Spleen (tissue), 11 donors: ENCODE results near the gene KIF1A. TPM values are rescaled to one million over a fixed set of nuclear protein-coding genes. Genes with fewer than 3 reads are reported as not detected.

Experiments used
- DNase-seq: peaks from one replicate; pipeline ENCODE4 v3.0.0-alpha.2; 2020
- H3K27ac ChIP-seq, 8 donors: fragments of 200-600 bp; sonication (generic) in 7 of 8; 1 replicate in 4 of 8; 2 replicates in 4 of 8; pipeline versions ENCODE4 v1.5.0 to v1.8.0; 2016 to 2021; ENCODE audit warnings: inconsistent platforms in 4 of 8, mild to moderate bottlenecking in 4 of 8, moderate library complexity in 1 of 8
- H3K27me3 ChIP-seq, 7 donors: fragments of 200-600 bp; sonication (generic) in 6 of 7; replicated peaks in 1 of 7; 1 replicate in 4 of 7; 2 replicates in 3 of 7; pipeline versions ENCODE4 v1.5.0 to v1.8.0; 2016 to 2021; ENCODE audit warnings: inconsistent platforms in 3 of 7, mild to moderate bottlenecking in 1 of 7
- H3K36me3 ChIP-seq, 6 donors: fragments of 200-600 bp; sonication (generic) in 5 of 6; 1 replicate in 4 of 6; 2 replicates in 2 of 6; pipeline versions ENCODE4 v1.5.0 to v1.8.0; 2016 to 2021; ENCODE audit warnings: inconsistent platforms in 2 of 6
- H3K4me1 ChIP-seq, 6 donors: fragments of 200-600 bp; sonication (generic) in 5 of 6; 1 replicate in 3 of 6; 2 replicates in 3 of 6; pipeline versions ENCODE4 v1.5.0 to v1.8.0; 2016 to 2021; ENCODE audit warnings: inconsistent platforms in 3 of 6
- H3K4me3 ChIP-seq, 8 donors: fragments of 200-600 bp; sonication (generic) in 7 of 8; 1 replicate in 4 of 8; 2 replicates in 4 of 8; pipeline versions ENCODE4 v1.5.0 to v1.8.0; 2016 to 2021; ENCODE audit warnings: inconsistent platforms in 4 of 8, mild to moderate bottlenecking in 4 of 8, moderate library complexity in 2 of 8
- H3K9me3 ChIP-seq, 8 donors: fragments of 200-600 bp; sonication (generic) in 7 of 8; 1 replicate in 4 of 8; 2 replicates in 4 of 8; pipeline versions ENCODE4 v1.5.0 to v1.8.0; 2016 to 2021; ENCODE audit warnings: inconsistent platforms in 4 of 8
- CTCF ChIP-seq, 11 experiments: fragments of 200-600 bp in 7 of 11; fragments of 450-650 bp in 4 of 11; sonication (generic) in 4 of 11; IDR thresholded peaks in 8 of 11; conservative IDR thresholded peaks in 3 of 11; 1 replicate in 7 of 11; 2 replicates in 4 of 11; pipeline versions ENCODE4 v1.4.0 to v1.8.0; 2016 to 2021; ENCODE audit warnings: antibody characterized with exemption in 11 of 11, inconsistent platforms in 4 of 11, mild to moderate bottlenecking in 1 of 11
- POLR2A ChIP-seq, 3 donors: fragments of 450-650 bp; IDR thresholded peaks; one replicate each; pipeline ENCODE4 v1.5.1; 2017; ENCODE audit warnings: antibody characterized with exemption in 3 of 3, mild to moderate bottlenecking in 1 of 3
- POLR2AphosphoS5 ChIP-seq, 3 donors: sonication (generic); formaldehyde crosslinking; IDR thresholded peaks; one replicate each; pipeline ENCODE4 v1.5.1; 2017; ENCODE audit warnings: antibody characterized with exemption in 3 of 3
- WGBS, 5 donors: extraction: QIAGEN DNeasy Blood & Tissue Kit in 3 of 5; methylation state at CpG; one replicate each; pipeline versions ENCODE4 v1.1.5 to v1.1.7; 2013 to 2018; 5-methylcytosine and 5-hydroxymethylcytosine counted together
- intact Hi-C: fragments of 100-400 bp; cut with DNase I; formaldehyde crosslinking; loops from one replicate; pipeline ENCODE4 v1.15.0; 2023; ENCODE audit warnings: low total_unique reads
- polyA plus RNA-seq, 3 donors: library from polyadenylated mRNA; stranded (reverse); fragments of 200-250 nt; gene quantifications; one replicate each; pipeline ENCODE4 v1.2.1, GENCODE V29; 2013
- total RNA-seq, 7 donors: library from RNA; depleted of rRNA in 3 of 7; stranded (reverse); fragments of >200 nt in 3 of 7; fragmentation: NEBNext Ultra II Directional in 4 of 7; extraction: Animal tissue kit (Norgen Biotek cat#: 25700) in 4 of 7; gene quantifications; one replicate each; pipeline versions ENCODE4 v1.1.0 to v1.2.1, GENCODE V29; 2016 to 2021
- donor health status: healthy with polysubstance abuse.
- donor health status: DM: no; HTN: no; CAD: no; lungs with moderate emphysema.
- donor health status: DM: no; HTN: no; CAD: no.
- donor health status: Bipolar disorder and iron deficiency.
- donor health status: healthy.
- donor health status: DM: no; HTN: no; CAD: no.
- donor health status: DM: yes; HTN: yes; CAD: no.

KIF1A gene
- total and polyA plus RNA-seq, 10 donors: 0.02 to 2.0 (median 0.55) TPM; not detected in 1

GRCh38 chr2:240718896-240719490 lies 101.0 kb downstream of the KIF1A start:
- WGBS, 5 donors: 87 to 98% (median 90%) methylated on average over 8 to 25 of the region's 25 CpGs
- H3K27ac ChIP-seq: no peak overlapping the region
- H3K27me3 ChIP-seq: peaks cover 0 to 19% (median 0%) of the 10 kb centered on the region in 7 donors
- intact Hi-C loops: no loop called here
- DNase-seq: no peak
- H3K4me3 ChIP-seq: no peak overlapping the region
- no peaks in the 10 kb centered on the region for H3K36me3 ChIP-seq
- TF ChIP-seq POLR2A (IDR thresholded peaks at IDR 0.05): no peak
- no peak for TF ChIP-seq CTCF (IDR thresholded peaks at IDR 0.05 in 8 of 11, conservative IDR thresholded peaks at IDR 0.05 in 3 of 11)
- no peak for TF ChIP-seq POLR2AphosphoS5 (IDR thresholded peaks at IDR 0.05)
- H3K9me3 ChIP-seq: no peaks in the 10 kb centered on the region
- H3K4me1 ChIP-seq: no peaks in the 10 kb centered on the region

DNA sequence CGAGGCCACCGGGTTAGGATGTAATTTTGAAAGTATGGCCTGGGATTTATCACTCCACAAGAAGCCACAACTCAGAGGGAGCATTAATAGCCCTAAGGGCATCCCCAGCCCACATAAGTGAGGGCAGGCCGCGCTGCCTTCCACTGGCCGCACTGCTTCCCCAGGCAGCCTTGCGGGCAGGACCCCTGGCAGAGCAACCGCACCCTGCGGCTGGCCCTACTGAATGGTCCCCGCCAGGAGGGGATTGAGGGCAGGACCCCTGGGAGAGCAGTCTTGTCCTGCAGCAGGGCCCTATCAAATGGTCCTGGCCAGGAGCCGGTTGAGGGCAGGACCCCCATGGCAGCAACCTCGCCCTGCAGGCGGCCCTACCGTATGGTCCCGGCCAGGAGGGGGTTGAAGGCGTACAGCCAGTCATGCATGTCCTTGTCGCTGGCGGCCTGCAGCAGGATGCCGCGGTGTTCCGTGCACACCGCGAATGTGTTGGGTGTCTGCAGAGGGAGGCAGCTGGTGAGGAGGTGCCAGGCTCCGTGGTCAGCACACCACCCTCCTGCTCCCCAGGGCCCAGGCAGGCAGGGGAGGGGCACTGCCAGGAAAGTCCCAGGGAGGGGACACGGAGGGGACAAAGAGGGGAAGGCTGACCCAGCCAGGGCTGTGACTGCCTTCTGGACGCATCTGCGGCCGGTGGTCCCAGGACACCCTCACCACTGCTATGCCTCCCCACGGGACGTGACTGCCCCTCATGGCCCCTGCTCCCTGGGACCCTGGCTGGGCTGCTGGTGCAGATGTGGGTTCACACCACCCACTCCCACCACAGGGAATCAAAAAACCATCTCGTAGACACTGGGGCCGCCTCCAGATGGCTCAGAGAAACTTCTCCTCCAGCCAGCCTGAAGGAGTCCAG lies 102.1 kb downstream of the KIF1A start:
- no peak for DNase-seq

GRCh38 chr2:240717181-240717641 lies 102.8 kb downstream of the KIF1A start:
- 72 to 91% (median 82%) methylated on average over 11 to 18 of the region's 18 CpGs for WGBS, 5 donors
- Histone ChIP-seq H3K27ac (no peak overlapping the region), H3K4me1 (no peaks in the 10 kb centered on the region), H3K36me3 (no peaks in the 10 kb centered on the region), H3K4me3 (no peak overlapping the region), H3K9me3 (no peaks in the 10 kb centered on the region), H3K27me3 (peaks cover 0 to 19% (median 0%) of the 10 kb centered on the region in 7 donors)
- DNase-seq: no peak
- TF ChIP-seq POLR2AphosphoS5 (IDR thresholded peaks at IDR 0.05) (no peak), POLR2A (IDR thresholded peaks at IDR 0.05) (no peak), CTCF (IDR thresholded peaks at IDR 0.05 in 8 of 11, conservative IDR thresholded peaks at IDR 0.05 in 3 of 11) (no peak)
- intact Hi-C loops: no loop called here

More for the DNA sequence above, 102.1 kb downstream of the KIF1A start:
- intact Hi-C loops: no loop called here
- H3K9me3 ChIP-seq: no peaks in the 10 kb centered on the region
- no peak for TF ChIP-seq POLR2AphosphoS5 (IDR thresholded peaks at IDR 0.05)
- TF ChIP-seq POLR2A (IDR thresholded peaks at IDR 0.05): no peak
- no peak for TF ChIP-seq CTCF (IDR thresholded peaks at IDR 0.05 in 8 of 11, conservative IDR thresholded peaks at IDR 0.05 in 3 of 11)
- no peak overlapping the region for H3K4me3 ChIP-seq
- no peak overlapping the region for H3K27ac ChIP-seq
- peaks cover 0 to 19% (median 0%) of the 10 kb centered on the region in 7 donors for H3K27me3 ChIP-seq
- WGBS, 5 donors: 84 to 93% (median 91%) methylated on average over 18 to 31 of the region's 31 CpGs
- H3K4me1 ChIP-seq: no peaks in the 10 kb centered on the region
- H3K36me3 ChIP-seq: no peaks in the 10 kb centered on the region
